Measurements from ENCODE around the gene TOX3. TPM values are rescaled to one million over a fixed set of nuclear protein-coding genes. Genes with fewer than 3 reads are reported as not detected.

The TOX3 gene
- total and polyA plus RNA-seq, 8 donors, result 2.8 to 6.0 (median 4.9) TPM

DNA sequence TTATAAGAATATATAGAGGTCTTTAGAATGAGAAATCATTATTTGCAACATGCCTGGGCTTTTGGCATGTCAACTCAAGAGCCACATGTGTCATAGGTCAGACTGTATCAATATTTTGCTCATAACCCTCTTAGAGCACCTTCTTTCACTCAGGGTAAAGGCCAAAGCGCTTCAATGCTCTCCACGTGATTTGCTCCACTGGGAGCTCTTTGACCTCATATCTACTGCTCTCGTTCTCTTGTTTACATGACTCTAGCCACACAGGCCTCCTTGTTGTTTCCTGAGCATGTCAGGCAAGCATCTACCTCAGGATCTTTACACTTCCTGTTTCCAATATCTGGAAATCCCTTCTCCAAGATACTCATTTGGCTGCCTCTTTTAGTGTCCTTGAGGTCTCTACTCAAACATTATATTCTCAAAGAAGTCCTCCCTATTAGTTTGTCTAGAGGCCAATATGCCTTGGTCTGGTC is 148.4 kb downstream of the TOX3 start:
- TF ChIP-seq, protein P1, sequence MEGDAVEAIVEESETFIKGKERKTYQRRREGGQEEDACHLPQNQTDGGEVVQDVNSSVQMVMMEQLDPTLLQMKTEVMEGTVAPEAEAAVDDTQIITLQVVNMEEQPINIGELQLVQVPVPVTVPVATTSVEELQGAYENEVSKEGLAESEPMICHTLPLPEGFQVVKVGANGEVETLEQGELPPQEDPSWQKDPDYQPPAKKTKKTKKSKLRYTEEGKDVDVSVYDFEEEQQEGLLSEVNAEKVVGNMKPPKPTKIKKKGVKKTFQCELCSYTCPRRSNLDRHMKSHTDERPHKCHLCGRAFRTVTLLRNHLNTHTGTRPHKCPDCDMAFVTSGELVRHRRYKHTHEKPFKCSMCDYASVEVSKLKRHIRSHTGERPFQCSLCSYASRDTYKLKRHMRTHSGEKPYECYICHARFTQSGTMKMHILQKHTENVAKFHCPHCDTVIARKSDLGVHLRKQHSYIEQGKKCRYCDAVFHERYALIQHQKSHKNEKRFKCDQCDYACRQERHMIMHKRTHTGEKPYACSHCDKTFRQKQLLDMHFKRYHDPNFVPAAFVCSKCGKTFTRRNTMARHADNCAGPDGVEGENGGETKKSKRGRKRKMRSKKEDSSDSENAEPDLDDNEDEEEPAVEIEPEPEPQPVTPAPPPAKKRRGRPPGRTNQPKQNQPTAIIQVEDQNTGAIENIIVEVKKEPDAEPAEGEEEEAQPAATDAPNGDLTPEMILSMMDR (IDR thresholded peaks at IDR 0.05), result no peak
- no peak for DNase-seq
- Histone ChIP-seq H3K27ac (no peak overlapping the region), H3K36me3 (no peaks in the 10 kb centered on the region), H3K27me3 (no peaks in the 10 kb centered on the region), H3K9me3 (no peaks in the 10 kb centered on the region), H3K4me3 (no peak overlapping the region), H3K4me1 (no peaks in the 10 kb centered on the region)
- ATAC-seq, result no peak
- intact Hi-C loops (cut with DNase I), result no loop called here

DNA sequence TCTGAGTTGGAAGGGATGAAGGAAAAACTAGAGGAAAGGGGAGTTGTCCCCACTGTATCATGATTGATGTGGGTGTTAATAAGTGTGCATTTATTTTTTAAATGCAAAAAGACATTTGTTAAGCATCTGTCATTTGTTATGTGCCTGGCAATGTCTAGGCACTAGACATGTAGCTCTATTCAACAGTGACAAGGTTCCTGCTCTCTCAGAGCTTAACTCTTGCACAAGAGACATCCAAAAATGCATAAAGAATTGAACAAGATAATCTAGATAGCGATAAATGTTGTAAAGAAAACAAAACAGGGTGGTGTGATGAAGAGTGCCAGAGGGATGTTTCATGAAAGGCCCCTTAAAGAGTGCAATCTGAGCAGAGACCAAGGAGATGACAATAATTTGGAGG is 148.9 kb downstream of the TOX3 start:
- DNase-seq (no peak), ATAC-seq (no peak)
- Histone ChIP-seq H3K4me1 (no peaks in the 10 kb centered on the region), H3K36me3 (no peaks in the 10 kb centered on the region), H3K9me3 (no peaks in the 10 kb centered on the region), H3K27me3 (no peaks in the 10 kb centered on the region), H3K4me3 (no peak overlapping the region), H3K27ac (no peak overlapping the region)
- intact Hi-C loops (cut with DNase I), result no loop called here
- TF ChIP-seq, protein P1 (IDR thresholded peaks at IDR 0.05), result no peak

DNA sequence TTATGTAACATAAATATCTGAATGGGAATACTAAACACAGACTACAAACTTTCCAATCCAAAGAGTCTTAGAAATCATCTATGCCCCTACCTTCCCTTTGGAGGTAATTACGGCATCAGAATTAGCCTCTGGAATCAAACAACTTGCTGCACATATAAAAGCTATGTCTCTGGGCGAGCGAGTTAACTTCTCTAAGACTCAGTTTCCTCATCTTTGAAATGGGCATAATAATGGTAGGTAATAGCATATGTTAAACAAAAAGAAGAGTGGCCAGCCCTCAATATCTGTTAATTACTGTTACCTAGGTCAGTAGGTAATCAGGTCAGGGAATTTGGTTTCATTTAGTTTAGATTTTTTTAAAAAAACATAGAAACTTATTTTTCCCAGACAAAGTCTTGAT is 153.5 kb downstream of the TOX3 start:
- H3K4me3 ChIP-seq, result no peak overlapping the region
- TF ChIP-seq, protein P1 (IDR thresholded peaks at IDR 0.05), result no peak
- no peak overlapping the region for H3K27ac ChIP-seq
- intact Hi-C loops (cut with DNase I), result no loop called here
- no peaks in the 10 kb centered on the region for H3K9me3 ChIP-seq
- H3K36me3 ChIP-seq, result no peaks in the 10 kb centered on the region
- no peak for DNase-seq
- ATAC-seq, result no peak
- no peaks in the 10 kb centered on the region for H3K4me1 ChIP-seq
- no peaks in the 10 kb centered on the region for H3K27me3 ChIP-seq

DNA sequence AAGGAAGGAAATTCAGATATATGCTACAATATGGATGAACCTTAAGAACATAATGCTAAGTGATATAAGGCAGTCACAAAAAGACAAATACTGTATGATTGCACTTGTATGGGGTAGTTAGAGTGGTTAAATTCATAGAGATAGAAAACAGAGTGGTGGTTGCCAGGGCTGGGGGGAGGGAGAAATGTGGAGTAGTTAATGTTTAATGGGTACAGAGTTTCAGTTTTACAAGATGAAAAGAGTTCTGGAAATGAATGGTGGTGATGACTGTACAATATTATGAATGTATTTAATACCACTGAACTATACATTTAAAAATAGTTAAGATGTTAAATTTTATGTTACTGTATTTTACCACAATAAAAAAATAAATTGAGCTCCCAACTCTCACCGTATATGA is 157.9 kb downstream of the TOX3 start:
- ATAC-seq, result no peak
- intact Hi-C loops (cut with DNase I), result no loop called here

More for the DNA sequence above, 157.9 kb downstream of the TOX3 start:
- H3K27me3 ChIP-seq, result no peaks in the 10 kb centered on the region
- TF ChIP-seq, protein P1 (IDR thresholded peaks at IDR 0.05), result no peak
- H3K9me3 ChIP-seq, result no peaks in the 10 kb centered on the region
- H3K4me1 ChIP-seq, result no peaks in the 10 kb centered on the region
- no peaks in the 10 kb centered on the region for H3K36me3 ChIP-seq
- no peak for DNase-seq
- H3K27ac ChIP-seq, result no peak overlapping the region
- no peak overlapping the region for H3K4me3 ChIP-seq
